Measurements from ENCODE around the gene IL22RA2.

IL22RA2 gene

GRCh38 chr6:137146206-137146605 lies 27.2 kb downstream of the IL22RA2 start:
- Histone ChIP-seq H3K9me3 (replicated peaks; ENCODE audit: low read length) (no peaks in the 10 kb centered on the region), H3K4me2 (ENCODE audit: low read length) (no peak overlapping the region), H3K36me3 (ENCODE audit: insufficient read depth, low read length) (no peaks in the 10 kb centered on the region), H3K9ac (ENCODE audit: low read depth, low read length) (no peak overlapping the region), H3K4me3 (ENCODE audit: low read length) (no peak overlapping the region), H3K4me1 (ENCODE audit: control insufficient read depth, insufficient read depth, low read length) (no peaks in the 10 kb centered on the region), H3K27me3 (ENCODE audit: control insufficient read depth, insufficient read depth, low read length) (no peaks in the 10 kb centered on the region)

- Histone ChIP-seq H3K27me3 (ENCODE audit: control insufficient read depth, insufficient read depth, low read length) (no peaks in the 10 kb centered on the region), H3K4me2 (ENCODE audit: low read length) (no peak overlapping the region), H3K9me3 (replicated peaks; ENCODE audit: low read length) (no peaks in the 10 kb centered on the region), H3K4me3 (ENCODE audit: low read length) (no peak overlapping the region), H3K4me1 (ENCODE audit: control insufficient read depth, insufficient read depth, low read length) (no peaks in the 10 kb centered on the region), H3K36me3 (ENCODE audit: insufficient read depth, low read length) (no peaks in the 10 kb centered on the region), H3K9ac (ENCODE audit: low read depth, low read length) (no peak overlapping the region)
These were observed 28.0 kb downstream of the IL22RA2 start for GRCh38 chr6:137145421-137145820.

- Histone ChIP-seq H3K9me3 (replicated peaks; ENCODE audit: low read length) (no peaks in the 10 kb centered on the region), H3K9ac (ENCODE audit: low read depth, low read length) (no peak overlapping the region), H3K36me3 (ENCODE audit: insufficient read depth, low read length) (no peaks in the 10 kb centered on the region), H3K4me3 (ENCODE audit: low read length) (no peak overlapping the region), H3K4me2 (ENCODE audit: low read length) (no peak overlapping the region), H3K4me1 (ENCODE audit: control insufficient read depth, insufficient read depth, low read length) (no peaks in the 10 kb centered on the region), H3K27me3 (ENCODE audit: control insufficient read depth, insufficient read depth, low read length) (peaks cover 5% of the 10 kb centered on the region)
These were observed 37.4 kb downstream of the IL22RA2 start for GRCh38 chr6:137136065-137136464.

- no peak overlapping the region for H3K9ac ChIP-seq (ENCODE audit: low read depth, low read length)
- no peaks in the 10 kb centered on the region for H3K36me3 ChIP-seq (ENCODE audit: insufficient read depth, low read length)
- no peaks in the 10 kb centered on the region for H3K9me3 ChIP-seq (replicated peaks; ENCODE audit: low read length)
- H3K27me3 ChIP-seq (ENCODE audit: control insufficient read depth, insufficient read depth, low read length), result peaks cover 8% of the 10 kb centered on the region
- H3K4me2 ChIP-seq (ENCODE audit: low read length), result no peak overlapping the region
- no peaks in the 10 kb centered on the region for H3K4me1 ChIP-seq (ENCODE audit: control insufficient read depth, insufficient read depth, low read length)
- H3K4me3 ChIP-seq (ENCODE audit: low read length), result no peak overlapping the region
These were observed 39.0 kb downstream of the IL22RA2 start for GRCh38 chr6:137134483-137134882.

GRCh38 chr6:137133122-137133521 lies 40.3 kb downstream of the IL22RA2 start:
- Histone ChIP-seq H3K4me1 (ENCODE audit: control insufficient read depth, insufficient read depth, low read length) (no peaks in the 10 kb centered on the region), H3K9me3 (replicated peaks; ENCODE audit: low read length) (no peaks in the 10 kb centered on the region), H3K9ac (ENCODE audit: low read depth, low read length) (no peak overlapping the region)

GRCh38 chr6:137126875-137127485 lies 46.5 kb downstream of the IL22RA2 start:
- Histone ChIP-seq H3K27me3 (ENCODE audit: control insufficient read depth, insufficient read depth, low read length) (peaks cover 13% of the 10 kb centered on the region), H3K9me3 (replicated peaks; ENCODE audit: low read length) (no peaks in the 10 kb centered on the region), H3K4me2 (ENCODE audit: low read length) (no peak overlapping the region), H3K4me1 (ENCODE audit: control insufficient read depth, insufficient read depth, low read length) (no peaks in the 10 kb centered on the region), H3K4me3 (ENCODE audit: low read length) (no peak overlapping the region), H3K36me3 (ENCODE audit: insufficient read depth, low read length) (no peaks in the 10 kb centered on the region), H3K9ac (ENCODE audit: low read depth, low read length) (no peak overlapping the region)

More at GRCh38 chr6:137133122-137133521, 40.3 kb downstream of the IL22RA2 start:
- peaks cover 8% of the 10 kb centered on the region for H3K27me3 ChIP-seq (ENCODE audit: control insufficient read depth, insufficient read depth, low read length)
- no peak overlapping the region for H3K4me2 ChIP-seq (ENCODE audit: low read length)
- no peaks in the 10 kb centered on the region for H3K36me3 ChIP-seq (ENCODE audit: insufficient read depth, low read length)
- H3K4me3 ChIP-seq (ENCODE audit: low read length), result no peak overlapping the region

- peaks cover 5% of the 10 kb centered on the region for H3K27me3 ChIP-seq (ENCODE audit: control insufficient read depth, insufficient read depth, low read length)
- no peak overlapping the region for H3K9ac ChIP-seq (ENCODE audit: low read depth, low read length)
- H3K9me3 ChIP-seq (replicated peaks; ENCODE audit: low read length), result no peaks in the 10 kb centered on the region
- no peak overlapping the region for H3K4me2 ChIP-seq (ENCODE audit: low read length)
- H3K4me3 ChIP-seq (ENCODE audit: low read length), result no peak overlapping the region
- no peaks in the 10 kb centered on the region for H3K4me1 ChIP-seq (ENCODE audit: control insufficient read depth, insufficient read depth, low read length)
- H3K36me3 ChIP-seq (ENCODE audit: insufficient read depth, low read length), result no peaks in the 10 kb centered on the region
These were observed 50.4 kb downstream of the IL22RA2 start for GRCh38 chr6:137123078-137123477.

GRCh38 chr6:137122612-137123011 lies 50.8 kb downstream of the IL22RA2 start:
- Histone ChIP-seq H3K4me1 (ENCODE audit: control insufficient read depth, insufficient read depth, low read length) (no peaks in the 10 kb centered on the region), H3K9ac (ENCODE audit: low read depth, low read length) (no peak overlapping the region), H3K27me3 (ENCODE audit: control insufficient read depth, insufficient read depth, low read length) (peaks cover 5% of the 10 kb centered on the region), H3K9me3 (replicated peaks; ENCODE audit: low read length) (no peaks in the 10 kb centered on the region), H3K4me3 (ENCODE audit: low read length) (no peak overlapping the region), H3K36me3 (ENCODE audit: insufficient read depth, low read length) (no peaks in the 10 kb centered on the region), H3K4me2 (ENCODE audit: low read length) (no peak overlapping the region)

GRCh38 chr6:137121401-137121997 lies 51.9 kb downstream of the IL22RA2 start:
- Histone ChIP-seq H3K9me3 (replicated peaks; ENCODE audit: low read length) (no peaks in the 10 kb centered on the region), H3K4me1 (ENCODE audit: control insufficient read depth, insufficient read depth, low read length) (no peaks in the 10 kb centered on the region), H3K27me3 (ENCODE audit: control insufficient read depth, insufficient read depth, low read length) (peaks cover 5% of the 10 kb centered on the region), H3K9ac (ENCODE audit: low read depth, low read length) (no peak overlapping the region), H3K36me3 (ENCODE audit: insufficient read depth, low read length) (no peaks in the 10 kb centered on the region), H3K4me2 (ENCODE audit: low read length) (no peak overlapping the region), H3K4me3 (ENCODE audit: low read length) (no peak overlapping the region)

GRCh38 chr6:137120748-137121147 lies 52.7 kb downstream of the IL22RA2 start:
- no peaks in the 10 kb centered on the region for H3K36me3 ChIP-seq (ENCODE audit: insufficient read depth, low read length)
- no peaks in the 10 kb centered on the region for H3K4me1 ChIP-seq (ENCODE audit: control insufficient read depth, insufficient read depth, low read length)
- H3K4me2 ChIP-seq (ENCODE audit: low read length), result no peak overlapping the region
- no peaks in the 10 kb centered on the region for H3K9me3 ChIP-seq (replicated peaks; ENCODE audit: low read length)
- H3K27me3 ChIP-seq (ENCODE audit: control insufficient read depth, insufficient read depth, low read length), result peaks cover 5% of the 10 kb centered on the region
- H3K9ac ChIP-seq (ENCODE audit: low read depth, low read length), result no peak overlapping the region
- H3K4me3 ChIP-seq (ENCODE audit: low read length), result no peak overlapping the region

- Histone ChIP-seq H3K9me3 (replicated peaks; ENCODE audit: low read length) (no peaks in the 10 kb centered on the region), H3K4me3 (ENCODE audit: low read length) (no peak overlapping the region), H3K4me1 (ENCODE audit: control insufficient read depth, insufficient read depth, low read length) (no peaks in the 10 kb centered on the region), H3K9ac (ENCODE audit: low read depth, low read length) (no peak overlapping the region), H3K27me3 (ENCODE audit: control insufficient read depth, insufficient read depth, low read length) (peaks cover 5% of the 10 kb centered on the region), H3K4me2 (ENCODE audit: low read length) (no peak overlapping the region), H3K36me3 (ENCODE audit: insufficient read depth, low read length) (no peaks in the 10 kb centered on the region)
These were observed 54.0 kb downstream of the IL22RA2 start for GRCh38 chr6:137119196-137120104.
